Brain microvascular endothelial cell (primary cell): Measurements from ENCODE around the gene SCN1A.

ENCODE experiments used
- DNase-seq: peaks from one replicate; pipeline ENCODE4 v3.0.0-alpha.2; 2020
- H3K27ac ChIP-seq: fragments of 250-450 bp; sonication (Bioruptor Pico); 2 replicates; pipeline ENCODE4 v1.5.1; 2020; ENCODE audit warnings: mild to moderate bottlenecking, moderate library complexity
- H3K27me3 ChIP-seq: fragments of 250-450 bp; sonication (Bioruptor Pico); replicated peaks from 2 replicates; pipeline ENCODE4 v1.5.1; 2020; ENCODE audit warnings: mild to moderate bottlenecking
- H3K36me3 ChIP-seq: fragments of 250-450 bp; sonication (Bioruptor Pico); replicated peaks from 2 replicates; pipeline ENCODE4 v1.5.1; 2020; ENCODE audit warnings: mild to moderate bottlenecking
- H3K4me3 ChIP-seq: 2 replicates; pipeline ENCODE4 v1.5.1; 2011; ENCODE audit warnings: low read depth, mild to moderate bottlenecking, control low read depth, low read length, moderate library complexity
- in situ Hi-C: cut with HindIII; loops from 2 replicates; pipeline ENCODE4 v1.10.0; 2017; ENCODE audit warnings: low sequenced_read_pairs, low pct_ligation_motif_present
- TF ChIP-seq, protein P1 (sequence below): IDR thresholded peaks from 2 replicates; pipeline ENCODE4 v1.5.1; 2011; ENCODE audit warnings: low read depth, mild to moderate bottlenecking, moderate library complexity, low read length, control low read depth, inconsistent platforms; ENCODE audit errors: missing control alignments

The SCN1A gene

DNA sequence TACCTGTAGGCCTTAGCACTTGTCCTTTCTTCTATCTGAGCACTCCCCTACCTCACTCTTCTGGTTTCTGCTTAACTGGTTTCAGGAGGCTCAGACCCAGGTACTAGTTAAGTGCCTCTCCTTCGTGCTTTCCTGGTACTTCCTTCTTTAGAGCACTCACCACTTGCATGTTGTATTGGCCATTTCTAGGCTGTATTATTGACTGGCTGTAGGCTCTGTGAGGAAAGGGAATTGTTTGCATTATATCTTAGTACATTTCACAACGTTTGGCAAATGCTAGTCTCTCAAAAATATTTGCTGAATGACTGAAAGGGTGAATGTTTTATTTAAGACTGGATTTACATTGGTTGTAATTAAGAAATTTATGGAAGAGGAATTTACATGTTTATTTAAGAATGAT lies 36.0 kb upstream of the SCN1A start:
- Histone ChIP-seq H3K4me3 (no peak overlapping the region), H3K27ac (no peak overlapping the region), H3K36me3 (no peaks in the 10 kb centered on the region), H3K27me3 (no peaks in the 10 kb centered on the region)
- TF ChIP-seq, protein P1, sequence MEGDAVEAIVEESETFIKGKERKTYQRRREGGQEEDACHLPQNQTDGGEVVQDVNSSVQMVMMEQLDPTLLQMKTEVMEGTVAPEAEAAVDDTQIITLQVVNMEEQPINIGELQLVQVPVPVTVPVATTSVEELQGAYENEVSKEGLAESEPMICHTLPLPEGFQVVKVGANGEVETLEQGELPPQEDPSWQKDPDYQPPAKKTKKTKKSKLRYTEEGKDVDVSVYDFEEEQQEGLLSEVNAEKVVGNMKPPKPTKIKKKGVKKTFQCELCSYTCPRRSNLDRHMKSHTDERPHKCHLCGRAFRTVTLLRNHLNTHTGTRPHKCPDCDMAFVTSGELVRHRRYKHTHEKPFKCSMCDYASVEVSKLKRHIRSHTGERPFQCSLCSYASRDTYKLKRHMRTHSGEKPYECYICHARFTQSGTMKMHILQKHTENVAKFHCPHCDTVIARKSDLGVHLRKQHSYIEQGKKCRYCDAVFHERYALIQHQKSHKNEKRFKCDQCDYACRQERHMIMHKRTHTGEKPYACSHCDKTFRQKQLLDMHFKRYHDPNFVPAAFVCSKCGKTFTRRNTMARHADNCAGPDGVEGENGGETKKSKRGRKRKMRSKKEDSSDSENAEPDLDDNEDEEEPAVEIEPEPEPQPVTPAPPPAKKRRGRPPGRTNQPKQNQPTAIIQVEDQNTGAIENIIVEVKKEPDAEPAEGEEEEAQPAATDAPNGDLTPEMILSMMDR: no peak
- no peak for DNase-seq
- in situ Hi-C loops: no loop called here

DNA sequence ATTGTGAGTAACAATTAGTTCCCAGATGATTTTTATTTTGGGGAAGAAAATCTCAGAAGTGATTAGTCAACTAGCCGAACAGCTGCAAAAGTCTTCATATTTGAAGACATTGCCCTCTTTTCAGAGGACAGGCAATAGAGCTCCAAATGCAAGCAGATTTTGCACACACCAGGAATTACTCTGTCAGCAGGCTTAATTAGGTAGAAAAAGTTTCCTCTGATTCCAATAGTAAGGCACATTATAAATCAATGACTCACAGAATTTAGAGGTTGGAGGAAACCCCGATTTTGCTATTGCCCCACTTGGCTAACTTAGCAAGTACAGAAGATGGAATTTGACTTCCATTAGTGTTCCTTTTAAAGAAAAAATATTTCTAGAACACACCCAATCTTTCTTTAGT lies 30.7 kb upstream of the SCN1A start:
- DNase-seq: no peak
- no peak overlapping the region for H3K27ac ChIP-seq
- H3K36me3 ChIP-seq: no peaks in the 10 kb centered on the region
- H3K27me3 ChIP-seq: no peaks in the 10 kb centered on the region
- in situ Hi-C loops: no loop called here
- TF ChIP-seq, protein P1: no peak
- no peak overlapping the region for H3K4me3 ChIP-seq

DNA sequence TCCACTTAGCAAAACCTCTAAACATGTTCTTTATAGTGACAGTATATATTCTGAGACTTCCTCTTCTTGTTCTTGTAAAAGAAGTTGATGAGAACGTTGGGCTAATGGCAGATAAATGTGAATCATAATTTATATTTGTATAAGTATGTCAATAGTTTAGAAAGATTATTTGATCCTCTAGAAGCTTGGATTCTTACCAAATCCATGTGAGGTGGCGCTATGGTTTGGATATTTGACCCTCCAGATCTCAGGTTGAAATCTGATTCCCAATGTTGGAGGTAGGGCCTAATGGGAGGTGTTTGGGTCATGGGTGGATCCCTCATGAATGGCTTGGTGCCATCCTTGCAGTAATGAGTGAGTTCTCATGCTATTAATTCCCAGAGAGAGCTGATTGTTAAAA lies 29.8 kb upstream of the SCN1A start:
- Histone ChIP-seq H3K27ac (no peak overlapping the region), H3K36me3 (no peaks in the 10 kb centered on the region), H3K27me3 (no peaks in the 10 kb centered on the region), H3K4me3 (no peak overlapping the region)
- no peak for DNase-seq
- in situ Hi-C loops: no loop called here
- TF ChIP-seq, protein P1: no peak

DNA sequence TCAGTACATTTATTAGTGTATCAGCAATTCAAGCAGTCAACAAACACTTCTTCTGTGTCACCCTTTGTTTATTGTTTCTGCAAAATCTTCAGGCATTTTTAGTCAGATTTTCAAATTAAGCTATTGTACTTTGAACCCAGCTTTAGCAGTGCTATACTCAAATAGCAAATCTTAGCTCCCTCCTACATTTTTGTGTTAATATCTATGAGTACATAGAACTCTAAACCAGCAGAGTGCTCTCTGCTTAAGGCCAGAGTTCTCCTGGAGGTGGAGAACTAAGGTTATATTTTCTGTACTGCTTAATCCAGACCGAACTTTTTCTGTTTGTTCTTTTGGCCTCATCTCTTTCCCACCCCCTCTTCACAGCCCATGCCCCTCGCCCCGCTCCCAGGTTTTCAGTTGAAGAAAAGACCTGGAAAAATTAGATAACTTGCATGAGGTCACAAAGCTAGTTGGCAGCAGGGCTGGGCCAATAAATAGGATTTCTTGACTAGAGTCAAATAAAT lies 29.2 kb upstream of the SCN1A start:
- Histone ChIP-seq H3K27me3 (no peaks in the 10 kb centered on the region), H3K36me3 (no peaks in the 10 kb centered on the region), H3K4me3 (no peak overlapping the region), H3K27ac (no peak overlapping the region)
- in situ Hi-C loops: no loop called here
- no peak for DNase-seq
- TF ChIP-seq, protein P1: no peak

DNA sequence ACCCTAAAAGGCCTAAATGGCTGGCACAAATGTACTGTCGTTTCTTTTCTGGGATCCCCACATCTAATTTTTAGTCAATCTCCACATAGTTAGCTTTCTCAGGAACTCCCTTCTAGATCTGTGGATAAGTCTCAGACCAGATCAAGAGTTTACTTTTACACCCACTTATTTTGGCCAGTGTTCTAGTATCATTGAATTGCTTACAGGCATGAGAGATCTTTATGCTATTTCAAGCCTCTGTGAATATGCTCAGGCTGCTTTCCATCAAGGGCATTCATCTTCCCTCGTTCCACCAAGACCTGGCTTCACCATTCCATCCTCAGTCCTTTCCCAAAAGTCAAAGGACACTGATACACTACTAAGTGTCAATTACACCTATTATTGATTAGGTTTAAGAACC lies 27.8 kb upstream of the SCN1A start:
- no peak overlapping the region for H3K27ac ChIP-seq
- in situ Hi-C loops: no loop called here
- H3K4me3 ChIP-seq: no peak overlapping the region
- no peaks in the 10 kb centered on the region for H3K36me3 ChIP-seq
- TF ChIP-seq, protein P1: no peak
- DNase-seq: no peak
- H3K27me3 ChIP-seq: no peaks in the 10 kb centered on the region

DNA sequence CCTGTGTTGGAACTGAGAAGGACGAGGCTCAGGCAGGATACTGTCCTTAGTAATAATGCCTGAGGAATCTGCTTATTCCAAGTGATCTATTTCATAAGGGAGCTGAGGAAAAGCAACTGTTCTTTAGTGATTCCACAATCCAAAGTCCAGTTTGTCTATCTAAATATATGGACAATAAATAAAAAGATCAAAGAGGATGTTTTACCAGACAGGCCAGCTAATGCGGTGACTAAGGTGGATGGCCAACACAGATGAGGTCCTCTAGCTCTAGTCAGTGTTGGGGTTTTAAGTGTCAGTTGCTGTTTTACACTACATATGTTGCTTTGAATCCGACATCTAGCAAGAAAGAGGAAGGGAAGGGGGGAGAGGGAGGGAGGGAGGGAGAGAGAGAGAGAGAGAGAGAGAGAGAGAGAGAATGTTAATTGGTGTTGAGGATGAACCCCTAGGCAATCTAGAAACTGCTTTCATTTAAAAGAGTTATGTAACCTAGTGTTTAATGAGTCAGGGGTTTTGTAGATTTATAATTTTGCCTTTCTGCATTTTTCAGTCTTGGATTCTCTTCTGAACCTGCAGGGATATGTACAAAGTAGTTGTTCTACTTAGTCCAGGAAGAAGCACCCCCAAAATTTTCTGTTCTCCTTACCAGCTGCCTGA lies 27.0 kb upstream of the SCN1A start:
- in situ Hi-C loops: no loop called here
- TF ChIP-seq, protein P1: no peak
- no peak for DNase-seq
- Histone ChIP-seq H3K36me3 (no peaks in the 10 kb centered on the region), H3K27me3 (no peaks in the 10 kb centered on the region), H3K4me3 (no peak overlapping the region), H3K27ac (no peak overlapping the region)
